NB4 (cell line): Measurements from ENCODE around the gene FAM210A.

Experiments
- DNase-seq: peaks from one replicate; pipeline ENCODE4 v3.0.0; 2010; ENCODE audit warnings: low read depth
- H3K4me3 ChIP-seq: one replicate; pipeline ENCODE4 v1.5.1; 2011; ENCODE audit warnings: mild to moderate bottlenecking, low read depth, low read length, moderate library complexity
- CTCF ChIP-seq: IDR thresholded peaks from one replicate; pipeline ENCODE4 v1.5.1; 2012; ENCODE audit warnings: low read depth, low read length
- MYC ChIP-seq: IDR thresholded peaks from 2 replicates; pipeline ENCODE4 v1.6.1; 2011; ENCODE audit warnings: low read depth, low read length
- POLR2A ChIP-seq: IDR thresholded peaks from 2 replicates; pipeline ENCODE4 v1.6.1; 2011; ENCODE audit warnings: mild to moderate bottlenecking; ENCODE audit not compliant: insufficient read length; ENCODE audit errors: extremely low read depth
- TF ChIP-seq, protein P1 (sequence below): IDR thresholded peaks from 2 replicates; pipeline ENCODE4 v1.6.1; 2011; ENCODE audit warnings: low read depth, low read length

FAM210A gene

GRCh38 chr18:13649397-13650390 is 76.7 kb downstream of the FAM210A start:
- no peak overlapping the region for H3K4me3 ChIP-seq
- TF ChIP-seq CTCF = no peak
- TF ChIP-seq POLR2A = no peak
- TF ChIP-seq, protein P1, sequence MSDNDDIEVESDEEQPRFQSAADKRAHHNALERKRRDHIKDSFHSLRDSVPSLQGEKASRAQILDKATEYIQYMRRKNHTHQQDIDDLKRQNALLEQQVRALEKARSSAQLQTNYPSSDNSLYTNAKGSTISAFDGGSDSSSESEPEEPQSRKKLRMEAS = no peak
- no peak for TF ChIP-seq MYC
- DNase-seq = no peak

DNA sequence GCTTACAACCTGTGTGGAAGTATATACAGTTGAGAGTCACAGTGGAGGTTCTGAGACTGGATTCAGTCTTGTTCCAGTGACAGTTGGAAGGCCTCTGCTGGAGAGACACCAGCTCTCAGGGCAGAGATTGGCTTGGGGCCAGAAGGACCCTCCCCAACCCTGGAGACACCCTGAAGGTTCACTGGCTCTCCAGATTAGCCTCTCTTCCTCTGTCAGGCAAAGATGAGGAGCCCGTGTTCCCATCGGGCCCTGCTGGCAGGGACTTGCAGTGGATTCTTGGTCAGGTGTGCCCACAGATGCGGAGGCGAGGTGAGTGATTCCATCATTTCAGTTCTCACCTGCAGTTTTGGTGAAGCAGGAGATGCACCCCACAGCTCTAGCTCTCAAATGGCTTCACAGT is 78.6 kb downstream of the FAM210A start:
- DNase-seq = no peak
- TF ChIP-seq CTCF = no peak
- TF ChIP-seq, protein P1 = no peak
- no peak for TF ChIP-seq POLR2A
- TF ChIP-seq MYC = no peak
- no peak overlapping the region for H3K4me3 ChIP-seq

GRCh38 chr18:13646633-13647032 is 79.7 kb downstream of the FAM210A start:
- DNase-seq = no peak
- H3K4me3 ChIP-seq = no peak overlapping the region
- TF ChIP-seq POLR2A (no peak), MYC (no peak), CTCF (no peak)
- TF ChIP-seq, protein P1 = no peak

DNA sequence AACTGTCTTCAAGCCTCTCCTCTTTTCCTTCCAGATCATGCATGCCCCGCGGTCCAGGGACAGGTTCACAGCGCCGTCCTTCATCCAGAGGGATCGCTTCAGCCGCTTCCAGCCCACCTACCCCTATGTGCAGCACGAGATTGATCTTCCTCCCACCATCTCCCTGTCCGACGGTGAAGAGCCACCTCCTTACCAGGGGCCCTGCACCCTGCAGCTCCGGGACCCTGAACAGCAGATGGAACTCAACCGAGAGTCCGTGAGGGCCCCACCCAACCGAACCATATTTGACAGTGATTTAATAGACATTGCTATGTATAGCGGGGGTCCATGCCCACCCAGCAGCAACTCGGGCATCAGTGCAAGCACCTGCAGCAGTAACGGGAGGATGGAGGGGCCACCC is 81.3 kb downstream of the FAM210A start:
- TF ChIP-seq, protein P1 = no peak
- TF ChIP-seq POLR2A (no peak), MYC (no peak), CTCF (no peak)
- DNase-seq = no peak
- H3K4me3 ChIP-seq = no peak overlapping the region

DNA sequence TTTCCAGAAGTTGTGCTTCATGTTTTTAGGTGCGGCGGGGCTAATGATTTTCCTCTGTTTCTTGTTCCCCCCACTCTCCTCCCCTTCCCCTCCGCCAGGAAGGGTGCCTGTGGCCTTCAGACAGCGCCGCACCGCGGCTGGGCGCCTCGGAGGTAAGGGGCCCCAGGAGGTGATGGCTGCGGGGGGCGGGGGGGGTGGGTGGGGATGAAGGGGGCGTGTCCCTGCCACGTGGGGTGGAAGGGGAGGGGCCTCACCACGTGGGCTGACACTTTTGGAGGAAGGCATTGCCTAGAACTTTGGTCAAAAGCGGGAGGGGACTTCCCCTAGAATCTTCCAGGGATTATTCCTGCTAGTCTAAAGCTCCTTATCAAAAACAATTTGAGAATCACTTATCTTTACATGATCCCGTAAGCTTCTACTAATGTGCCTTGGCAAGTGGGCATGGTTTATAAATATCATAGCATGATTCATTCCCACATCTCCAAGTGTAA is 83.1 kb downstream of the FAM210A start:
- TF ChIP-seq, protein P1 = no peak
- TF ChIP-seq POLR2A (no peak), MYC (no peak), CTCF (no peak)
- no peak overlapping the region for H3K4me3 ChIP-seq
- no peak for DNase-seq
